ENCODE data around the gene FTCD.

DNA sequence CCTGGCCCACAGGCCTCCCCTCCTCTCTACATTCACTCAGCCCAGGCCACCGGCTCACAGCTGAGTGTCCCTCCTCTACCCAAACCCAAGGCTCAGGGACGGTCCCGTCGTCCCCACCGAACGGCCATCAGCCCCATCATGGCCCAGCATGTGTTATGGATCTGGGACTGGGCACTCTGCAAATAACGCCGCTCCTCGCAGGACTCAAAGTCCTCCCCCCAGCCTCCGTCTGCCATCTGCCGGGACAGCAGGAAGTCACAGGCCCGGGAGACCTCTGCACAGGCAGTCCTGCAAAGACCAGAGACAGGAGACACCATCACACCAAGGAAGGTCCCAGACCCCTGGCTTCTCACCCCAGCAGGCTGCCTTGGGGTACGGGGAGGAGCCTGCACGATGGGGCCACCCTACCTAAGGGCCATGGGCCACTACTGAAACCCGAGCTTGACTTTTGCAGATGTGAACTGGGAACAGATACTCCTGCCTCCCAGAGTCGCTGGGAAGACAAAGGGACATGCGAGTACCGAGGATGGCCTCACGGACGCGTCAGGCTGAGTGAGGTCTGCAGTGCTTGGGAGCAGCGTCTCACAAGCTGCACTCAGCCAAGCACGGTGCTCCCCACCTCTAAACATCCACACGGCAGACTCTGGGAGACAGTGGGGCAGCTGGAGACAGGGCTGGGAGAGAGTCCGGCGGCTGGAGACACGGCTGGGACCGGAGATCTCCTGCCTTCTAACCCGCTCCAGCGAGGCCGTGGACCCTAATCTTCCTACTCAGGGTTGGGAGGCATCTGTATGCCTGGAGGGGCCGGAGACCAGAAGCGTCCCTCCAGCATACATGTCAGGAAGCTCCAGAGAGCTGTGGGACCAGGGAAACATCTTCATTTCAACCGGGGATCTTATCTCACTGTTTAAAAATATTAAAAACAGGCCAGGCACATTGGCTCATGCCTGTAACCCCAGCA lies 39.3 kb upstream of the FTCD start:
- TF ChIP-seq, protein P1, sequence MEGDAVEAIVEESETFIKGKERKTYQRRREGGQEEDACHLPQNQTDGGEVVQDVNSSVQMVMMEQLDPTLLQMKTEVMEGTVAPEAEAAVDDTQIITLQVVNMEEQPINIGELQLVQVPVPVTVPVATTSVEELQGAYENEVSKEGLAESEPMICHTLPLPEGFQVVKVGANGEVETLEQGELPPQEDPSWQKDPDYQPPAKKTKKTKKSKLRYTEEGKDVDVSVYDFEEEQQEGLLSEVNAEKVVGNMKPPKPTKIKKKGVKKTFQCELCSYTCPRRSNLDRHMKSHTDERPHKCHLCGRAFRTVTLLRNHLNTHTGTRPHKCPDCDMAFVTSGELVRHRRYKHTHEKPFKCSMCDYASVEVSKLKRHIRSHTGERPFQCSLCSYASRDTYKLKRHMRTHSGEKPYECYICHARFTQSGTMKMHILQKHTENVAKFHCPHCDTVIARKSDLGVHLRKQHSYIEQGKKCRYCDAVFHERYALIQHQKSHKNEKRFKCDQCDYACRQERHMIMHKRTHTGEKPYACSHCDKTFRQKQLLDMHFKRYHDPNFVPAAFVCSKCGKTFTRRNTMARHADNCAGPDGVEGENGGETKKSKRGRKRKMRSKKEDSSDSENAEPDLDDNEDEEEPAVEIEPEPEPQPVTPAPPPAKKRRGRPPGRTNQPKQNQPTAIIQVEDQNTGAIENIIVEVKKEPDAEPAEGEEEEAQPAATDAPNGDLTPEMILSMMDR (IDR thresholded peaks at IDR 0.05): no peak
- no peak for TF ChIP-seq POLR2A (IDR thresholded peaks at IDR 0.05)
- no peak for TF ChIP-seq POLR2AphosphoS5 (IDR thresholded peaks at IDR 0.05; ENCODE audit: insufficient read depth in 1 of 2, low read depth in 1 of 2)

All from vagina (tissue), 2 donors.